DOHH2 (cell line): ENCODE data around the gene TEC.

Experiments
- H3F3A ChIP-seq: fragments of 200-600 bp; sonication (generic), shearing (Covaris generic); 2 replicates; pipeline ENCODE4 v1.6.0; 2016; ENCODE audit warnings: antibody characterized with exemption, mild to moderate bottlenecking; ENCODE audit not compliant: control insufficient read depth, insufficient read depth
- H3K27ac ChIP-seq: fragments of 200-600 bp; sonication (generic); 2 replicates; pipeline ENCODE4 v1.5.1; 2014; ENCODE audit warnings: low read depth, mild to moderate bottlenecking, low read length, moderate library complexity
- H3K27me3 ChIP-seq: fragments of 200-600 bp; sonication (generic); 2 replicates; pipeline ENCODE4 v1.6.1; 2014; ENCODE audit warnings: mild to moderate bottlenecking, low read length, mixed read lengths; ENCODE audit not compliant: control insufficient read depth
- H3K36me3 ChIP-seq: fragments of 200-600 bp; sonication (generic); 2 replicates; pipeline ENCODE4 v1.6.1; 2014; ENCODE audit warnings: mild to moderate bottlenecking, low read length, moderate library complexity, mixed read lengths; ENCODE audit not compliant: control insufficient read depth
- H3K4me1 ChIP-seq: fragments of 200-600 bp; sonication (generic); 2 replicates; pipeline ENCODE4 v1.6.1; 2014; ENCODE audit warnings: mild to moderate bottlenecking, low read length, mixed read lengths; ENCODE audit not compliant: control insufficient read depth
- H3K4me2 ChIP-seq: fragments of 200-600 bp; sonication (generic); 2 replicates; pipeline ENCODE4 v1.6.0; 2014; ENCODE audit warnings: mild to moderate bottlenecking, low read length, moderate library complexity
- H3K4me3 ChIP-seq: fragments of 200-600 bp; sonication (generic); 2 replicates; pipeline ENCODE4 v1.5.1; 2014; ENCODE audit warnings: mild to moderate bottlenecking, low read length, mixed read lengths
- H3K79me2 ChIP-seq: fragments of 200-600 bp; sonication (generic); 2 replicates; pipeline ENCODE4 v1.6.1; 2014; ENCODE audit warnings: mild to moderate bottlenecking, low read length, mixed read lengths; ENCODE audit not compliant: control insufficient read depth
- H3K9me2 ChIP-seq: fragments of 200-600 bp; sonication (generic); replicated peaks from 2 replicates; pipeline ENCODE4 v1.6.1; 2014; ENCODE audit warnings: mild to moderate bottlenecking, low read length, mixed read lengths; ENCODE audit not compliant: control insufficient read depth
- H3K9me3 ChIP-seq: fragments of 200-600 bp; sonication (generic); 2 replicates; pipeline ENCODE4 v1.6.1; 2014; ENCODE audit warnings: antibody characterized with exemption, low read length, mixed read lengths; ENCODE audit not compliant: control insufficient read depth, insufficient read depth
- H4K20me1 ChIP-seq: fragments of 200-600 bp; sonication (generic); 2 replicates; pipeline ENCODE4 v1.6.0; 2014; ENCODE audit warnings: low read depth, mild to moderate bottlenecking, antibody characterized with exemption, low read length, moderate library complexity; ENCODE audit not compliant: control insufficient read depth, insufficient read depth
- EZH2phosphoT487 ChIP-seq: fragments of 200-600 bp; sonication (generic); IDR thresholded peaks from 2 replicates; pipeline ENCODE4 v1.6.1; 2017; ENCODE audit warnings: borderline replicate concordance, mild to moderate bottlenecking, antibody characterized with exemption, low read length, moderate library complexity, mixed read lengths
- TF ChIP-seq, protein P1 (sequence below): fragments of 200-600 bp; sonication (generic); IDR thresholded peaks from one replicate; pipeline ENCODE4 v1.5.1; 2014; ENCODE audit warnings: antibody characterized with exemption, mild to moderate bottlenecking, low read depth, low read length; ENCODE audit not compliant: poor library complexity, severe bottlenecking

TEC gene

DNA sequence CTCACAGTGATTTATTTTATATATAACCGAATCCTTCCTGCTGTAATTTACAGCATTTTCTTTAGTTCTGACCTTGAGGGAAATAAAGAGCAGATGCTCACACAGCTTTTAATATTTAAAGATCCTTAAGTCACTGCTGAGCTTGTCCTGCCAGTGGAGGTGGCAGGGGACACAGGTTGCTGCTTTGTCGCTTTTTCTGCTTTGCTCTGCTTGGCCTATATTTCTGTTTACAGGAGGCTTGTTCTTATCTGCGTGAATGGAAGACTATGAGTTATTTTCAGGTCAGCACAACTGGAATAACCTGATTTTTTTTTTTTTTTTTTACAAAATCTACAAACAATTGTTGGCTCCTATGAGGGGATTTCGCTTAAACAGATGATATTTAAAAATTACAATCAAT is 137.9 kb downstream of the TEC start:
- TF ChIP-seq, protein P1, sequence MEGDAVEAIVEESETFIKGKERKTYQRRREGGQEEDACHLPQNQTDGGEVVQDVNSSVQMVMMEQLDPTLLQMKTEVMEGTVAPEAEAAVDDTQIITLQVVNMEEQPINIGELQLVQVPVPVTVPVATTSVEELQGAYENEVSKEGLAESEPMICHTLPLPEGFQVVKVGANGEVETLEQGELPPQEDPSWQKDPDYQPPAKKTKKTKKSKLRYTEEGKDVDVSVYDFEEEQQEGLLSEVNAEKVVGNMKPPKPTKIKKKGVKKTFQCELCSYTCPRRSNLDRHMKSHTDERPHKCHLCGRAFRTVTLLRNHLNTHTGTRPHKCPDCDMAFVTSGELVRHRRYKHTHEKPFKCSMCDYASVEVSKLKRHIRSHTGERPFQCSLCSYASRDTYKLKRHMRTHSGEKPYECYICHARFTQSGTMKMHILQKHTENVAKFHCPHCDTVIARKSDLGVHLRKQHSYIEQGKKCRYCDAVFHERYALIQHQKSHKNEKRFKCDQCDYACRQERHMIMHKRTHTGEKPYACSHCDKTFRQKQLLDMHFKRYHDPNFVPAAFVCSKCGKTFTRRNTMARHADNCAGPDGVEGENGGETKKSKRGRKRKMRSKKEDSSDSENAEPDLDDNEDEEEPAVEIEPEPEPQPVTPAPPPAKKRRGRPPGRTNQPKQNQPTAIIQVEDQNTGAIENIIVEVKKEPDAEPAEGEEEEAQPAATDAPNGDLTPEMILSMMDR, result no peak
- TF ChIP-seq EZH2phosphoT487, result no peak

DNA sequence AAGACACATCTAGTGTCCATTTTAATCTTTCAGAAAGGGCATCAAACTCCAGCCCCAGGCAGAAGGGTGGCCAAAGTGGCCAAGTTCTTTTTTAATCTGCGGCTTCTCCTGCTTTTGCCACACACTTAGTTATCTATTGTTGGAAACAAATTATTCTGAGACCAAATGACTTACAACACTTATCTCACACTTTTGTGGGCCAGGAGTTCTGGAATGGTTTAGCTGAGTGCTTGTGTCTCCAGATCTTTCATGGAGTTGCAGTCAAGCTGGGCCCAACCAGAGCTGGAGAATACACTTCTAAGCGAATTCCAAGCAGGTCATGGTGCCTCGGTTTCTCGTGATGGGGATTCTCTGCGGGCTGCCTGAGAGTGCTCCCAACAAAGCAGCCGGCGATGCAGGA is 139.5 kb downstream of the TEC start:
- Histone ChIP-seq H3K4me3 (no peak overlapping the region), H3K27me3 (no peaks in the 10 kb centered on the region), H3K4me1 (peaks cover 6% of the 10 kb centered on the region), H3K79me2 (no peaks in the 10 kb centered on the region), H3K27ac (no peak overlapping the region), H3K9me2 (no peaks in the 10 kb centered on the region), H3K4me2 (no peak overlapping the region), H3K36me3 (peaks cover 4% of the 10 kb centered on the region; the same call in 1 of the 2 replicates), H4K20me1 (no peaks in the 10 kb centered on the region), H3F3A (no peaks in the 10 kb centered on the region), H3K9me3 (no peaks in the 10 kb centered on the region)
- TF ChIP-seq, protein P1, result no peak
- no peak for TF ChIP-seq EZH2phosphoT487

More for the DNA sequence above, 137.9 kb downstream of the TEC start:
- Histone ChIP-seq H3K79me2 (no peaks in the 10 kb centered on the region), H3K9me2 (no peaks in the 10 kb centered on the region), H3K4me3 (no peak overlapping the region), H3K27ac (no peak overlapping the region), H3F3A (no peaks in the 10 kb centered on the region), H3K4me2 (no peak overlapping the region), H3K27me3 (no peaks in the 10 kb centered on the region), H3K4me1 (peaks cover 6% of the 10 kb centered on the region), H3K36me3 (peaks cover 16% of the 10 kb centered on the region), H3K9me3 (no peaks in the 10 kb centered on the region), H4K20me1 (no peaks in the 10 kb centered on the region)

DNA sequence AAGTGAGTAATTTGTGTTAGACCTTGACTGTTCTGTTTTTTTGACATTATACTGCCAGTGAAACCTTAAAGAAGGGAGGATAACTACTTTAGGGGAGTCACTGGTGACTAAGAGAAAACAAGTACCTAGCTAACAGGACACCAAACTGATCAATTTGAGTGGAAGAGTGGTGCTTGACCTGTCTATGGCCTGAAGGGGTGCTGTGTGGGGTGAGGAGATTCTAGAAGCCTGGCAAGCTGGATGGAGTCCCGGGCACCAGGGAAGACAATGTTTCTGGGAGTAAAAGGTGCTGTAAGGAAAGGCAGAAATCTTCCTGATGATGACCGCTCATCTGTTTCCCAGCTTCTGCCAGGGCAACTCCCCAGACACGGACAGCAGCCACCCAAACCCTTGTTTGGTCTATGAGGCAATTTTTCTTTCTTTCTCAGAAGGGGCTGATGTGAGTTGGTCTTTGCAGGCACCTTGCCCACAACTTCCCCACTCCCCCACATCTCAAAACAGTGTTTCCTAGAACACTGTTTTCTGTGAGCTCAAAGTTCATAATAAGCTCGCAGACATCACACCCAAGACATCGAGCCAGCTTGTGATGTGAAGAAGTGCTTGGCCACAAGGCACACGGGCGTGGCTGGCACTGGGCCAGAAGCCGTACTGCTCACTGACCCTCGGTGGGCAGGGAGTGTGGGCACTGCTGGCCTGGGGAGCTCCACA is 140.2 kb downstream of the TEC start:
- Histone ChIP-seq H3K4me3 (no peak overlapping the region), H3K9me3 (no peaks in the 10 kb centered on the region), H3K27ac (no peak overlapping the region), H4K20me1 (no peaks in the 10 kb centered on the region), H3K4me2 (no peak overlapping the region), H3K4me1 (peaks cover 6% of the 10 kb centered on the region), H3K36me3 (no peaks in the 10 kb centered on the region; the same call in 1 of the 2 replicates), H3K9me2 (no peaks in the 10 kb centered on the region), H3K79me2 (no peaks in the 10 kb centered on the region), H3F3A (no peaks in the 10 kb centered on the region), H3K27me3 (no peaks in the 10 kb centered on the region)
- no peak for TF ChIP-seq EZH2phosphoT487
- TF ChIP-seq, protein P1, result no peak
